IPS-15b (cell line): ENCODE measurements around the gene TTLL3.

ENCODE experiments used
- H3K27me3 ChIP-seq: one replicate; pipeline ENCODE4 v1.6.1; 2013; ENCODE audit warnings: low read length; ENCODE audit not compliant: control insufficient read depth, insufficient read depth
- H3K36me3 ChIP-seq: one replicate; pipeline ENCODE4 v1.6.1; 2013; ENCODE audit warnings: low read length; ENCODE audit not compliant: control insufficient read depth, insufficient read depth
- H3K4me1 ChIP-seq: one replicate; pipeline ENCODE4 v1.6.1; 2013; ENCODE audit warnings: mild to moderate bottlenecking, low read length; ENCODE audit not compliant: control insufficient read depth, insufficient read depth
- H3K4me3 ChIP-seq: one replicate; pipeline ENCODE4 v1.5.1; 2013; ENCODE audit warnings: low read depth, low read length
- H3K9ac ChIP-seq: one replicate; pipeline ENCODE4 v1.6.1; 2013; ENCODE audit warnings: low read depth, mild to moderate bottlenecking, low read length
- H3K9me3 ChIP-seq: one replicate; pipeline ENCODE4 v1.6.1; 2013; ENCODE audit warnings: mild to moderate bottlenecking, low read length; ENCODE audit not compliant: control insufficient read depth, insufficient read depth

The TTLL3 gene

DNA sequence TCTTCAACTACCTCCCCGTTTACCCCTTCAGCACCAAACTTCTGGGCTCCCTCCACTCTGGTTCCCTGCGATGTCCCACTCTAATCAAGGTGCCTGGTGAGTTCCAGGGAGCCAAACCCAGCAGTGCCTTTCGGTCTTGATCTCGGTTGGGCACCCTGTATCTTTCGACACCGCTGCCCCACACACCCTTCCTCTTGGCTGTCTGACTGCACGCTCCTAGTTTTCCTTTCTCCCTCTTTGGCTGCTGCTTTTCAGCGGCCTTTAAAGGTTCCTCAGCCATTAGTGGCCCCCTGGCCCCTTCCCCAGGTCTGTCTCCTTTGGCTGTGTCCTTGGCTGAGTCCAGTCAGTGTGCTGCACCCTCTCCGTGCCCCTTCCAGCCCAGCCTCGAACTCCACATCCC, 784 bp downstream of the TTLL3 start:
- H3K36me3 ChIP-seq = peaks cover 10% of the 10 kb centered on the region
- peaks cover 14% of the 10 kb centered on the region for H3K27me3 ChIP-seq
- no peak overlapping the region for H3K9ac ChIP-seq
- peak overlapping the region; percentile 53 for H3K4me3 ChIP-seq
- H3K4me1 ChIP-seq = peaks cover 8% of the 10 kb centered on the region
- no peaks in the 10 kb centered on the region for H3K9me3 ChIP-seq

DNA sequence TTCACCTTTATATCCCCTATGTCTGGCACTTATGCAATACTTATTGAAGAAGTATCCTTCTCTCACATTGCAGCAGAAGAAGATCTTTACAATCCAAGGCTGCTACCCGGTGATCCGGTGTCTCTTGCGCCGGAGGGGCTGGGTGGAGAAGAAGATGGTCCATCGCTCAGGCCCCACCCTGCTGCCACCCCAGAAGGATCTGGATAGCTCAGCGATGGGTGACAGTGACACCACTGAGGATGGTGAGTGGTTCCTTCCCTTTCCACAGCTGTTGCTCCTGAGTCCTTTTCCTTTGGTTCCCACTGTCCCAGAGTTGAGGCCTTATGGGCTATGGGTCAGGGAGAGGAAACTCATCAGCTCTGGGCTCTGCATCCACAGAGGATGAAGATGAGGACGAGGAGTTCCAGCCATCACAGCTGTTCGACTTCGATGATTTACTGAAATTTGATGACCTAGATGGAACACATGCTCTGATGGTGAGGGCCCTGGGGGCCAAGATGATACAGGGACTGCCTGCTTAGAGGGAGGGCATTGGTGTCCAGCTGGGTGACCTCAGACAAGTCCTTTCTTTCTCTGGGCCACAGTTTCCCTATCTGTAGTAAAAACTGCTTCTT, 2.9 kb downstream of the TTLL3 start:
- H3K4me3 ChIP-seq = no peak overlapping the region
- H3K9ac ChIP-seq = no peak overlapping the region
- peaks cover 8% of the 10 kb centered on the region for H3K4me1 ChIP-seq
- H3K9me3 ChIP-seq = no peaks in the 10 kb centered on the region
- H3K36me3 ChIP-seq = no peaks in the 10 kb centered on the region
- H3K27me3 ChIP-seq = peaks cover 14% of the 10 kb centered on the region

DNA sequence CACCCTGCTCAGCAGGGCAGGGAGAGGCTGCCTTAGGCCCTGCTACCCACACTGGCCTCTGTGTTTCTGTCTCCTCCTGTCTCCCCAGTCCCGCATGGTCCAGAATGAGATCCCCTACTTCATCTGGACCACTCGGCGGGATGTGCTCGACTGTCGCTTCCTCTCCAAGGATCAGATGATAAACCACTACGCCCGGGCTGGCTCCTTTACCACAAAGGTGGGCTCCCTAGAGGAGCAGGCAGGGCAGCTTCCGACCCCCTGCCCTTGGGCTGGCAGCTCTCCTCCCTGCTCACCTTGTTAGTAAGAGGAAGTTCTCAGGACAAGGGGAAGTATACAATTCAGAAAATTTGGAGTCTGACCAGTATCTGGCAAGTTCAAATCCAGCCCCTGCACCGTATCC, 5.9 kb downstream of the TTLL3 start:
- H3K36me3 ChIP-seq = no peaks in the 10 kb centered on the region
- H3K9me3 ChIP-seq = no peaks in the 10 kb centered on the region
- H3K4me1 ChIP-seq = no peaks in the 10 kb centered on the region
- peak overlapping the region; percentile 47 for H3K9ac ChIP-seq
- peaks cover 9% of the 10 kb centered on the region for H3K27me3 ChIP-seq
- H3K4me3 ChIP-seq = no peak overlapping the region

DNA sequence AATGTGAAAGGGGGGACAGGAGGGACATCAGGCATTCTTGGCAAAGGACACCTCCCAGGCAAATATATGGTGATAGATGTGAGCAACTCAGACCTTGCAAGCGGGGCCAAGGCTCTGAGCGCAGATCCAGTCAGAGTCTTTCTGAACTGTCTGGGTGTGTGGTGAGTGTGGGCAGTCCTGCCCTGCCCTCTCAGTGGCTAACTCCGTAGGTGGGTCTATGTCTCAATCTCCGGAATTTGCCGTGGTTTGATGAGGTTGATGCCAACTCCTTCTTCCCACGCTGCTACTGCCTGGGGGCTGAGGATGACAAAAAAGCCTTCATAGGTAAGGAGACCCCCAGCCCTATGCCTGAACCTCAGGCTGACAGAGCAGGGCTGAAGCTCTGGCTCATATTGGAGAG, 7.4 kb downstream of the TTLL3 start:
- H3K36me3 ChIP-seq = no peaks in the 10 kb centered on the region
- no peak overlapping the region for H3K9ac ChIP-seq
- no peaks in the 10 kb centered on the region for H3K27me3 ChIP-seq
- H3K4me1 ChIP-seq = no peaks in the 10 kb centered on the region
- no peak overlapping the region for H3K4me3 ChIP-seq
- no peaks in the 10 kb centered on the region for H3K9me3 ChIP-seq

DNA sequence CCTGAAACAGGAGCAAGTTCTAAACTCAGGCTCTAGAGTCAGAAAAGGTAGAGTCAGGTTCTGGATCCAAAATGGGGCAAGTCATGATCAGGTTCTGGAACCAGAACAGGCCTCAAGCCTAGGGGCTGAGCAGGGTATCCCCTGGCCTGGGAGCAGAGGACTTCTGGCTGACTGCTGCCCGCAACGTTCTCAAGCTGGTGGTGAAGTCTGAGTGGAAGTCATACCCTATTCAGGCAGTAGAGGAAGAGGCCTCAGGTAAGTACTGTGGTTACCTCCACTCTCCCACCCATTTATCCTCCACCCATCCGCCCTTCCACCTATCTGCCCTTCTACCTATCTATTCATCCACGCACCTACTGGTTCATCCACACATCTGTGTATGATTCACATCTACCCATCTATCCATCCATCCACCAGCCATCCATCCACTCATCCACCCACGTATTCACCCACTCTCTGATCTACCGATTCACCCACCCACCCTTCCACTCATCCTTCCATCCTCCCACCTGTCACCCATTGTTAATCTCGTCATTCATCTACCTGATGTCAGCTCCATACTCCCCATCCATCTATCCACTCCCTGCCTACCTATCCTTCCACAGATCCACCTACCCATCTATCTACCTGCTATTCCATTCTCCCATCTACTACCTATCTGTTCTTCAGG, 8.7 kb downstream of the TTLL3 start:
- Histone ChIP-seq H3K4me1 (no peaks in the 10 kb centered on the region), H3K27me3 (no peaks in the 10 kb centered on the region), H3K9me3 (no peaks in the 10 kb centered on the region), H3K4me3 (no peak overlapping the region), H3K9ac (no peak overlapping the region), H3K36me3 (no peaks in the 10 kb centered on the region)

DNA sequence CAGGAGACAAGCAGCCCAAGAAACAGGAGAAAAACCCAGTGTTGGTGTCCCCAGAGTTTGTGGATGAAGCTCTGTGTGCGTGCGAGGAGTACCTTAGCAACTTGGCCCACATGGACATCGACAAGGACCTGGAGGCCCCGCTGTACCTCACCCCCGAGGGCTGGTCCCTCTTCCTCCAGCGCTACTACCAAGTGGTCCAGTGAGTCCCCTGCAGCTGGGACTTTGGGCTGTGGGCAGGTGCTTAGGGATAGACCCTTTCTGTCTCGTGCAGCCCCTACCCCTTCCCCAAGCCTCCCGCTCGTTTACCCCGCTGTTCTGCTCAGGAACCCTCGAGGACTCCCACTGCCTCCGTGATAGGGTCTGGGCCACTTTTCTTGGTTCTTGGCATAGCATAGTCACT, 10.5 kb downstream of the TTLL3 start:
- H3K4me1 ChIP-seq = no peaks in the 10 kb centered on the region
- H3K27me3 ChIP-seq = no peaks in the 10 kb centered on the region
- no peak overlapping the region for H3K4me3 ChIP-seq
- H3K36me3 ChIP-seq = no peaks in the 10 kb centered on the region
- H3K9me3 ChIP-seq = no peaks in the 10 kb centered on the region
- H3K9ac ChIP-seq = no peak overlapping the region

DNA sequence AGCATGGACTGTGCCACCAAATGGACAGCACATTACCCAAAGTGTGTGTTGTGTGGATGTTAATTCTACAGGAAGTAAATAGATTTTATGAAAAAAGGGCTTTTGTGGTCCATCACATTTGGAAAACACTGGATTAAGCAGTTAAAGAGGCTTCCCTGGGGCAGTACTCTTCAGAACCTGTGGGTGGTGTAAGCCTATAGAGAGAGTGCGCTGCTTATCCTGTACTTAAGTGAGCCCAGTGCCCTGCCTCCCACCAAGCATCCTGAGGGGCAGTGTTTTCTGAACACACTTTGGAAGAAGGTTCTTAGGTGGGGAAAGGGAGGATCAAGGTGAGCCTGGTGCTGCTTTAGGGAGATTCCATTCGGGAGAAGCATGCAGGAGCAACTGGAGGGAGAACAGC, 10.9 kb downstream of the TTLL3 start:
- H3K36me3 ChIP-seq = no peaks in the 10 kb centered on the region
- H3K9ac ChIP-seq = no peak overlapping the region

DNA sequence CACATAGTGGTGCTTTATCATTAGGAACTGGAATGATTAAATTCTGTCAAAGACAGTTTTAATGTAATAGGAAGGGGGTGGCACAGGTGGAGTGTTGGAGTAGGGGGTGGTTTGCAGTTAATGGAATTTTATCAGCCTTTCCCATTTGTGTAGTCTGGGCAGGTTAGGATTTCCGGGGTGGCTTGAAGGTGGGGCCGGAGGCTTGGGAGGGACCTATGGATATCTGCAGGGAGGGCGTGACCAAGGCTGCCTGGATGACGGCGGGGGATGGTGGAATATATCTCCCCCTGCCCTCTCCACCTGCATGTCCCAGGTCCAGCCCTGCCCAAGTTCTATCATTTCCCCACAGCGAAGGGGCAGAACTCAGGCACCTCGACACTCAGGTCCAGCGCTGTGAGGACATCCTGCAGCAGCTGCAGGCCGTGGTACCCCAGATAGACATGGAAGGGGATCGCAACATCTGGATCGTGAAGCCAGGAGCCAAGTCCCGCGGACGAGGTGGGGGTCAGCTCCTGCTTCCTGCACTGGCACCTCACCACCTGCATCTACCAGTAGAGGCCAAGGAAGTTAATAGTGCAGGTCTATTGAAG, 15.5 kb downstream of the TTLL3 start:
- Histone ChIP-seq H3K4me3 (no peak overlapping the region), H3K27me3 (no peaks in the 10 kb centered on the region), H3K9me3 (no peaks in the 10 kb centered on the region), H3K4me1 (no peaks in the 10 kb centered on the region), H3K9ac (peak overlapping the region; percentile 18), H3K36me3 (no peaks in the 10 kb centered on the region)

More for the DNA sequence above, 10.9 kb downstream of the TTLL3 start:
- H3K4me1 ChIP-seq = no peaks in the 10 kb centered on the region
- no peaks in the 10 kb centered on the region for H3K27me3 ChIP-seq
- no peaks in the 10 kb centered on the region for H3K9me3 ChIP-seq
- H3K4me3 ChIP-seq = no peak overlapping the region

DNA sequence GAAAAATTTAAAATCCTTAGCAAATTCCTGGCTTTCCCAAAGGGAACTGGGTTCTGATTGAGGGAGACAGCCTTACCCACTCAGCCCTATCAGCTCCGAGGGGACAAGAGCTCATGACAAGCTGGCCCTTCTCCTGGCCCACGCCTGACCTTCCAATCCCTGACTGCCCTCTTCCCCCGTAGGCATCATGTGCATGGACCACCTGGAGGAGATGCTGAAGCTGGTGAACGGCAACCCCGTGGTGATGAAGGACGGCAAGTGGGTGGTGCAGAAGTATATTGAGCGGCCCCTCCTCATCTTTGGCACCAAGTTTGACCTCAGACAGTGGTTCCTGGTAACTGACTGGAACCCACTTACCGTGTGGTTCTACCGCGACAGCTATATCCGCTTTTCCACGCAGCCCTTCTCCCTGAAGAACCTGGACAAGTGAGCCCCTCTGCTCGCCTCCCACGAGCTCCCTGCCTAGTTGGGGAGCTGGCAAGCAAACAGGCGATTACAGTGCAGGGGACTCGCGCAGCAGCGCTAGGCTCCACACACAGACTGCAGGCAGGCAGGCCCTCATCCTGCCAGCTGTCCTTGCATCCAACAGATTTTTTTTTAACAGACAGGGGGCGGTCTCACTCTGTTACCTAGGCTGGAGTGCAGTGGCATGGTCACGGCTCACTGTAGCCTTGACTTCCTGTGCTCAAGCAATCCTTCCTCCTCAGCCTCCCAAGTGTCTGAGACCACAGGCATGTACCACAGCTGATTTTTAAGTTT, 16.9 kb downstream of the TTLL3 start:
- Histone ChIP-seq H3K9ac (no peak overlapping the region), H3K4me3 (no peak overlapping the region), H3K4me1 (no peaks in the 10 kb centered on the region), H3K27me3 (no peaks in the 10 kb centered on the region), H3K36me3 (no peaks in the 10 kb centered on the region), H3K9me3 (no peaks in the 10 kb centered on the region)

DNA sequence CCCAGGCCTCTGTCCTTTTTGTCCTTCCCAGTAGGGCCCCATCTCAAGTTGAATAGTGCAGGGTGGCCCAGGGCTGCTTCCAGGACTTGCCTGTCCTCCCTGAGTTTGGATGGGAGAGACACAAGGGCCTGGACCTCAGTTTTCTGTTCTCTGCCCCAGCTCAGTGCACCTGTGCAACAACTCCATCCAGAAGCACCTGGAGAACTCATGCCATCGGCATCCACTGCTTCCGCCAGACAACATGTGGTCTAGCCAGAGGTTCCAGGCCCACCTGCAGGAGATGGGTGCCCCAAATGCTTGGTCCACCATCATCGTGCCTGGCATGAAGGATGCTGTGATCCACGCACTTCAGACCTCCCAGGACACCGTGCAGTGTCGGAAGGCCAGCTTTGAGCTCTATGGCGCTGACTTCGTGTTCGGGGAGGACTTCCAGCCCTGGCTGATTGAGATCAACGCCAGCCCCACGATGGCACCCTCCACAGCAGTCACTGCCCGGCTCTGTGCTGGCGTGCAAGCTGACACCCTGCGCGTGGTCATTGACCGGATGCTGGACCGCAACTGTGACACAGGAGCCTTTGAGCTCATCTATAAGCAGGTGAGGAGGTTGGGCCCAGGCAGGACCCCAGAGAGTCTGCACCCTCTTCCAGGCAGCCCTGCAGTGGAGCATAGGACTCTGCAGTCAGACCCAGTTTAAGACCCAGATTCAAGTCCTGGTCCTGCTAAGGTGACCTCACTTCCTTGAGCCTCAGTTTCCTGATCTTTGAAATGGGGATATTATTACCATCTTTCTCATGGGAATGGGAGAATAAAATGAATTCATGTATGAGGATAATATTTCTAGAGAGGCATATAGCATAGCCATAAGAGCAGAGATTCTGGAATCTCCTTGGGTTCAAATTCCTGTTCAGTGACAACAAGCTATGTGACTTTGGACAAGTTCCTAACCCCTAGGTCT, 19.0 kb downstream of the TTLL3 start:
- Histone ChIP-seq H3K36me3 (peaks cover 4% of the 10 kb centered on the region), H3K4me3 (no peak overlapping the region), H3K9me3 (no peaks in the 10 kb centered on the region), H3K9ac (no peak overlapping the region), H3K27me3 (no peaks in the 10 kb centered on the region), H3K4me1 (no peaks in the 10 kb centered on the region)

DNA sequence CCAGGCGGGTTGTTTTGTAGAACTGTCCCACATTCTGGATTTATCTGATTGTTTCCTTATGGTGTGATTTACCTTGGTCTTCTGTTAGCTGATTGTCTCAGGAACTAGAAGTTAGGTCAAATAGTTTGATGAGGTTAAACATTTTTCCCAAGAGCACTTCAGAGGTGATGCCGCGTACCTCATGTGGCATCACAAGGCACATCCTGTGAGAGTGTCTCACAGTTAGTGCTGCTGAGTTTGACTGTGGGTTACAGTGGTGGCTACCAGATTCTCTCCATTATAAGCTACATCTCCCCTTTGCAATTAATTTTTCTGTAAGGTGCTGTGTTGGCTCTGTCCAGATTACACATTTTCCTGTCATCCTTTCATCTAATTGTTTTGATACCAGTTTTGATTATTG, 21.2 kb downstream of the TTLL3 start:
- Histone ChIP-seq H3K9ac (no peak overlapping the region), H3K27me3 (no peaks in the 10 kb centered on the region), H3K4me1 (no peaks in the 10 kb centered on the region), H3K9me3 (no peaks in the 10 kb centered on the region), H3K36me3 (peaks cover 15% of the 10 kb centered on the region), H3K4me3 (no peak overlapping the region)
